A549 (cell line): Measurements from ENCODE around the gene ZNG1A. TPM values are rescaled to one million over a fixed set of nuclear protein-coding genes. Genes with fewer than 3 reads are reported as not detected.
A peak's percentile ranks its signal among the peaks of the same experiment; 100 is the strongest.
"Not testable (repeated sequence)": the region's sequence is repeated elsewhere in the genome, so short reads cannot be mapped to it uniquely, and the experiment has no call there.

Experiments
- ATAC-seq, 2 experiments: fragments of 200-7000 bp in 1 of 2; fragments of >200 bp in 1 of 2; cut with Nextera tagmentation in 1 of 2; cut with Tn5 transposase in 1 of 2; 3 replicates each; pipeline versions ENCODE4 v1.8.0 to v1.9.1; 2018 to 2020; ENCODE audit warnings: mild to moderate bottlenecking in 1 of 2, moderate library complexity in 1 of 2
- CTCF ChIA-PET: fragments of 300-600 bp; sonication (Branson Sonifier 250); formaldehyde crosslinking; extraction: SDS; loops from one replicate; lab custom pipeline; 2021; ENCODE audit warnings: antibody characterized with exemption, inconsistent platforms; lab: Yijun Ruan, JAX
- POLR2A ChIA-PET: fragments of 350-600 bp; formaldehyde crosslinking; extraction: SDS; loops from one replicate; lab custom pipeline; 2021; ENCODE audit warnings: antibody characterized with exemption, inconsistent platforms; lab: Yijun Ruan, JAX
- DNase-seq, 2 experiments: peaks; one replicate each; pipeline versions ENCODE4 v3.0.0 to v3.0.0-alpha.2; 2011 to 2016; ENCODE audit warnings: low read depth in 1 of 2, low spot score in 1 of 2
- FAIRE-seq: peaks from 2 replicates; lab custom pipeline; 2011; peaks lifted over from hg19 to GRCh38; lab: Jason Lieb, UNC
- H3K27ac ChIP-seq, 2 experiments: fragments of >200 bp; sonication (Bioruptor Twin); formaldehyde crosslinking; 3 replicates each; pipeline ENCODE4 v1.5.1; 2016 to 2017
- H3K4me1 ChIP-seq: fragments of >200 bp; sonication (Bioruptor Twin); formaldehyde crosslinking; 3 replicates; pipeline ENCODE4 v1.6.1; 2016
- H3K4me2 ChIP-seq: fragments of >200 bp; sonication (Bioruptor Twin); formaldehyde crosslinking; 3 replicates; pipeline ENCODE4 v1.6.1; 2016
- H3K4me3 ChIP-seq: fragments of >200 bp; sonication (Bioruptor Twin); formaldehyde crosslinking; 3 replicates; pipeline ENCODE4 v1.5.1; 2016
- H3K9me3 ChIP-seq: fragments of >200 bp; sonication (Bioruptor Twin); formaldehyde crosslinking; 3 replicates; pipeline ENCODE4 v1.6.1; 2016
- ATOH8 ChIP-seq: fragments of 250-450 bp; sonication (Bioruptor Pico); IDR thresholded peaks from 2 replicates; pipeline ENCODE4 v1.5.0; 2020; ENCODE audit warnings: low read depth, mild to moderate bottlenecking, moderate library complexity
- CBX2 ChIP-seq: fragments of 200-600 bp; sonication (generic); IDR thresholded peaks from 2 replicates; pipeline ENCODE4 v1.6.1; 2016; ENCODE audit warnings: low read depth, mild to moderate bottlenecking, borderline replicate concordance
- CHD2 ChIP-seq: fragments of 150-350 bp; IDR thresholded peaks from 2 replicates; pipeline ENCODE4 v1.6.1; 2014; ENCODE audit warnings: low read length; ENCODE audit not compliant: partially characterized antibody
- CHD4 ChIP-seq: fragments of 200-600 bp; sonication (generic); IDR thresholded peaks from 2 replicates; pipeline ENCODE4 v1.6.1; 2016; ENCODE audit warnings: antibody characterized with exemption, mild to moderate bottlenecking, borderline replicate concordance
- CTCF ChIP-seq: fragments of >200 bp; sonication (Bioruptor Twin); formaldehyde crosslinking; IDR thresholded peaks from 3 replicates; pipeline ENCODE4 v1.5.1; 2016
- EHF ChIP-seq: fragments of 250-450 bp; sonication (Bioruptor Pico); IDR thresholded peaks from 2 replicates; pipeline ENCODE4 v1.5.0; 2020; ENCODE audit warnings: mild to moderate bottlenecking
- FOSB ChIP-seq: fragments of 250-450 bp; sonication (Bioruptor Pico); IDR thresholded peaks from 2 replicates; pipeline ENCODE4 v1.5.0; 2020; ENCODE audit warnings: mild to moderate bottlenecking, moderate library complexity
- GATA3 ChIP-seq: IDR thresholded peaks from 2 replicates; pipeline ENCODE4 v1.6.1; 2012; ENCODE audit warnings: borderline replicate concordance
- HES2 ChIP-seq: fragments of >200 bp; sonication (Bioruptor Twin); formaldehyde crosslinking; IDR thresholded peaks from 2 replicates; pipeline ENCODE4 v1.6.1; 2016
- HEYL ChIP-seq: fragments of 250-450 bp; sonication (Bioruptor Pico); IDR thresholded peaks from 2 replicates; pipeline ENCODE4 v1.8.0; 2021; ENCODE audit warnings: mild to moderate bottlenecking, moderate library complexity
- HOXA7 ChIP-seq: fragments of 250-450 bp; sonication (Bioruptor Pico); IDR thresholded peaks from 2 replicates; pipeline ENCODE4 v1.5.0; 2020; ENCODE audit warnings: mild to moderate bottlenecking, moderate library complexity
- KDM1A ChIP-seq: fragments of 200-600 bp; sonication (generic); IDR thresholded peaks from 2 replicates; pipeline ENCODE4 v1.6.1; 2016; ENCODE audit warnings: low read depth, mild to moderate bottlenecking
- MAFK ChIP-seq: fragments of 450-650 bp; IDR thresholded peaks from 2 replicates; pipeline ENCODE4 v1.6.1; 2014; ENCODE audit not compliant: partially characterized antibody
- MAZ ChIP-seq: fragments of 150-350 bp; IDR thresholded peaks from 2 replicates; pipeline ENCODE4 v1.6.1; 2014; ENCODE audit warnings: antibody characterized with exemption, low read depth, low read length, borderline replicate concordance
- NFE2L2 ChIP-seq: fragments of 150-350 bp; conservative IDR thresholded peaks from 2 replicates; pipeline ENCODE4 v1.6.1; 2014; ENCODE audit warnings: low read length
- NR3C1 ChIP-seq: fragments of >200 bp; sonication (Bioruptor Twin); formaldehyde crosslinking; IDR thresholded peaks from 3 replicates; pipeline ENCODE4 v1.6.1; 2017
- PHF8 ChIP-seq: fragments of 200-600 bp; sonication (generic); IDR thresholded peaks from 2 replicates; pipeline ENCODE4 v1.6.1; 2016; ENCODE audit warnings: low read depth, mild to moderate bottlenecking, antibody characterized with exemption, moderate library complexity, borderline replicate concordance
- RARB ChIP-seq: fragments of 250-450 bp; sonication (Bioruptor Pico); IDR thresholded peaks from 2 replicates; pipeline ENCODE4 v1.8.0; 2021; ENCODE audit warnings: mild to moderate bottlenecking, moderate library complexity
- RNF2 ChIP-seq: fragments of 200-600 bp; sonication (generic); IDR thresholded peaks from 2 replicates; pipeline ENCODE4 v1.6.1; 2016; ENCODE audit warnings: low read depth, mild to moderate bottlenecking, antibody characterized with exemption, moderate library complexity, borderline replicate concordance
- SMC3 ChIP-seq: fragments of >200 bp; sonication (Bioruptor Twin); formaldehyde crosslinking; IDR thresholded peaks from 3 replicates; pipeline ENCODE4 v1.6.1; 2018; ENCODE audit warnings: inconsistent platforms
- SREBF2 ChIP-seq: fragments of 450-650 bp; IDR thresholded peaks from 2 replicates; pipeline ENCODE4 v1.6.1; 2014; ENCODE audit warnings: mild to moderate bottlenecking, moderate library complexity
- TFCP2L1 ChIP-seq: fragments of 250-450 bp; sonication (Bioruptor Pico); IDR thresholded peaks from 2 replicates; pipeline ENCODE4 v1.5.0; 2021; ENCODE audit warnings: mild to moderate bottlenecking
- TP53 ChIP-seq: fragments of 250-450 bp; sonication (Bioruptor Pico); IDR thresholded peaks from 2 replicates; pipeline ENCODE4 v1.5.0; 2021; ENCODE audit warnings: mild to moderate bottlenecking, moderate library complexity
- ZC3H11A ChIP-seq: fragments of 450-650 bp; IDR thresholded peaks from 2 replicates; pipeline ENCODE4 v1.6.1; 2014; ENCODE audit warnings: antibody characterized with exemption, mild to moderate bottlenecking
- ZFP36 ChIP-seq: fragments of 450-650 bp; IDR thresholded peaks from 2 replicates; pipeline ENCODE4 v1.6.1; 2014; ENCODE audit warnings: borderline replicate concordance; ENCODE audit not compliant: partially characterized antibody
- WGBS: methylation state at CpG from one replicate; pipeline ENCODE4 v1.1.6; 2017; ENCODE audit errors: missing lambda C conversion rate; 5-methylcytosine and 5-hydroxymethylcytosine counted together
- polyA minus RNA-seq: library from RNA; depleted of rRNA, polyadenylated mRNA; stranded (reverse); fragments of >200 nt; gene quantifications from 2 replicates; pipeline ENCODE4 v1.2.3, GENCODE V29; 2011; rRNA and poly(A)+ RNA removed
- polyA plus RNA-seq, 4 experiments: library from polyadenylated mRNA; depleted of rRNA in 3 of 4; stranded (reverse); fragments of >200 nt; fragmentation: RNase III in 1 of 4; extraction: RNeasy Plus Mini Kit Qiagen cat#74134 plus additional on column Dnase treatment in 1 of 4; gene quantifications; 2 replicates in 3 of 4; 3 replicates in 1 of 4; pipeline ENCODE4 v1.2.3, GENCODE V29; 2011 to 2017
- TF ChIP-seq, protein P1 (sequence below): IDR thresholded peaks from 2 replicates; pipeline ENCODE4 v1.6.1; 2012

The ZNG1A gene
- polyA plus RNA-seq (2011; rRNA removed) (23.4 and 34.2 TPM in 2 replicates), polyA plus RNA-seq (2017; fragmentation: RNase III; extraction: RNeasy Plus Mini Kit Qiagen cat#74134 plus additional on column Dnase treatment) (42.5 to 45.1 TPM (median 43.6 TPM) in 3 replicates), polyA minus RNA-seq (9.7 and 11.5 TPM in 2 replicates)
- 9.4 and 13.3 TPM in 2 replicates for polyA plus RNA-seq (2012; cell fraction: cytosol; rRNA removed)
- 4.9 and 8.3 TPM in 2 replicates for polyA plus RNA-seq (2012; cell fraction: nucleus; rRNA removed)

DNA sequence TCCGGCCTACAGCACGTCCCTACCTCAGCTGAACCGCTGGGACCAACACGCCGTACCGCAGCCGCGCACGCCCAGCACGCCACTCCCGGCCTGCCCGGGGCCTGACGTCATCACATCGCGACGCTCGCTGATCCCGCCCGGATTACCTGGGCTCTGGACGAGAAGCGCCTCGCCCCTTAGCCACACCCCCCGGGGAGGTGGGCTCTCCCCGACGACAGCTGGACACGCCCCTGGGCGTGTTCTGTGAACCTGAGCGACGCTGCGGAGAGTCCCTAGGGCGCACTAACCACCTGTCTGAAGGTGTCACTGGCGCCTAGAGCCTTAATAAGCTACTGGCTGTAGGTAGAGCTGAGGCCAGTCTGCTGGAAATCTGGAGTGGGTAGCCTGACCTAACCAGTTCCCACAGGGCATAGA, at the start of gene ZNG1A:
Gene ZNG1A, minus strand, starts transcription at position 87 of the 414 bp plus-strand sequence. CDS start 87 bp downstream, outside the sequence.
- POLR2A ChIA-PET, DNase-seq, H3K27ac ChIP-seq, FAIRE-seq, ATAC-seq, H3K9me3 ChIP-seq, CTCF ChIA-PET, H3K4me1 ChIP-seq: not testable (repeated sequence)
- Histone ChIP-seq H3K4me3 (peak within 1 kb of the TSS; percentile 36; the same call in 2 of the 3 replicates), H3K4me2 (peak within 1 kb of the TSS; percentile 67)
- WGBS = no CpG with 5 or more reads among the region's 32 CpGs

- 36% methylated on average over 3 of the region's 3 CpGs for WGBS
- no peak for TF ChIP-seq CHD2
- TF ChIP-seq NFE2L2 = no peak
- no peak for TF ChIP-seq KDM1A
- no peak for TF ChIP-seq CHD4
- TF ChIP-seq SMC3 = no peak
- TF ChIP-seq PHF8 = no peak
- no peak for TF ChIP-seq MAFK
- TF ChIP-seq HES2 = no peak
- TF ChIP-seq NR3C1 = no peak
- no peak for TF ChIP-seq RNF2
- TF ChIP-seq FOSB (CRISPR knock-in tag) = no peak
- no peak for TF ChIP-seq RARB (CRISPR knock-in tag)
- TF ChIP-seq, protein P1, sequence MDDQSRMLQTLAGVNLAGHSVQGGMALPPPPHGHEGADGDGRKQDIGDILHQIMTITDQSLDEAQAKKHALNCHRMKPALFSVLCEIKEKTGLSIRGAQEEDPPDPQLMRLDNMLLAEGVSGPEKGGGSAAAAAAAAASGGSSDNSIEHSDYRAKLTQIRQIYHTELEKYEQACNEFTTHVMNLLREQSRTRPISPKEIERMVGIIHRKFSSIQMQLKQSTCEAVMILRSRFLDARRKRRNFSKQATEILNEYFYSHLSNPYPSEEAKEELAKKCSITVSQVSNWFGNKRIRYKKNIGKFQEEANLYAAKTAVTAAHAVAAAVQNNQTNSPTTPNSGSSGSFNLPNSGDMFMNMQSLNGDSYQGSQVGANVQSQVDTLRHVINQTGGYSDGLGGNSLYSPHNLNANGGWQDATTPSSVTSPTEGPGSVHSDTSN = no peak
- TF ChIP-seq EHF (CRISPR knock-in tag) = no peak
- TF ChIP-seq CTCF = no peak
- TF ChIP-seq ZC3H11A = no peak
- TF ChIP-seq TP53 (CRISPR knock-in tag) = no peak
- CTCF ChIA-PET = no interaction called here
- no peak overlapping the region for H3K4me3 ChIP-seq
- no peak overlapping the region for H3K27ac ChIP-seq
- H3K9me3 ChIP-seq = no peaks in the 10 kb centered on the region
- H3K4me1 ChIP-seq = no peaks in the 10 kb centered on the region
- H3K4me2 ChIP-seq = no peak overlapping the region
- no peak for FAIRE-seq
- ATAC-seq = no peak
- no peak for DNase-seq
- POLR2A ChIA-PET = no interaction called here
Observed at GRCh38 chr9:227860-228259, 49.0 kb upstream of the ZNG1A start.

DNA sequence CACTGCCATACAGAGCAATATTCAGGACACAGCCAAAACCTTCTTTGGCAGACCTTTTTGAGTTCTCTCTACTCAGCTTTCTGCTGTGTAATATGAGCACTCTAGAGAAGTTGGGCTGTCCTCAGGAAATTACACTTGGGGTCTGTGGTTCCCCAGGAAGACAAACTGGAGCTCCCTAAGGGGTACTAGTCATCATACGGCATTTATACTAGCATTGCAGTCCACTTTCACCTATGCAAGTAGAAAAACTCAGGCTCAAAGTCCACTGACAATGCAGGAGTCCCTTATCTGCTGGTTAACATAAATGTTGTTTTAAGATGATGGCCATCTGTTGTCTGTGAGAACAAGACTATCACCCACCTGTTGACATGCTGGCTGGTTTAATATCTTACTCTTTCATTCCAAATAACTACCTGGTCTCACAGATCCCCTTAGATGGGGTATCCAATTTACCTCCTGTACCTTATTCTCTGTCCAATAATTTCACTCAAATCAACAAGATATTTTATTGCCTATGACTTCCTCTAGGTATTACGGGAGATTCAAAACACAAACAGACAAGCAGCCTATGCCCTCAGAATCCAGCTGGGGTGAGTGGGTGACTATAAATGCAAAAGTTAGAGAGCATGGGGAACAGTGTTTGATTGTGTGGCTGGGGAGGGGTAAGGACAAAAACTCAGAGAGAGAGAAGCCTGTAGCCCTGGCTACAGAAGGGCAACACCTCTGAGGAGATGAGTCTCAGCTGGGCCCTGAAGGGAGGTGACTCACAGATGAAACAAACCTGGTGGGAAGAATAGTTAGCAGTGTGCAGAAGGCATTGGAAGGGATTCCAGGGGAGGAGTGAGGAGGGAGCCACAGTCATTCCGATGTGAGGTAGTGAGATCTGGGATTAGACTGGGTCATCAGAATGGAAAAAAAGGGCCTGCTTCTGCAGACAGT, 46.0 kb upstream of the ZNG1A start:
- H3K4me1 ChIP-seq = no peaks in the 10 kb centered on the region
- ChIA-PET POLR2A (no interaction called here), CTCF (no interaction called here)
- H3K4me3 ChIP-seq = no peak overlapping the region
- H3K27ac ChIP-seq = no peak overlapping the region
- no peaks in the 10 kb centered on the region for H3K9me3 ChIP-seq
- WGBS = 43% methylated on average over 3 of the region's 3 CpGs
- H3K4me2 ChIP-seq = no peak overlapping the region
- no peak for FAIRE-seq
- ATAC-seq = peak; percentile 51 to 71; a peak in 5 of 6 replicates
- peak in 1 of 2 experiments; percentile 22 for DNase-seq
- no peak for TF ChIP-seq SREBF2
- TF ChIP-seq ZFP36 = no peak
- TF ChIP-seq HEYL (CRISPR knock-in tag) = no peak
- no peak for TF ChIP-seq ATOH8 (CRISPR knock-in tag)
- no peak for TF ChIP-seq HOXA7 (CRISPR knock-in tag)
- no peak for TF ChIP-seq MAFK
- TF ChIP-seq MAZ = no peak
- TF ChIP-seq CBX2 = no peak
- no peak for TF ChIP-seq CTCF
- TF ChIP-seq PHF8 = no peak
- no peak for TF ChIP-seq KDM1A
- no peak for TF ChIP-seq TFCP2L1 (CRISPR knock-in tag)
- no peak for TF ChIP-seq GATA3
